Activated CD8-positive, alpha-beta memory T cell treated with anti-CD3 and anti-CD28 coated beads, Interleukin-2, amount 50 U/mL, for 48 hours (primary cell): ENCODE measurements around the gene DLK1.

ENCODE experiments used
- DNase-seq: peaks from one replicate; pipeline ENCODE4 v3.0.0-alpha.2; 2020

The DLK1 gene

DNA sequence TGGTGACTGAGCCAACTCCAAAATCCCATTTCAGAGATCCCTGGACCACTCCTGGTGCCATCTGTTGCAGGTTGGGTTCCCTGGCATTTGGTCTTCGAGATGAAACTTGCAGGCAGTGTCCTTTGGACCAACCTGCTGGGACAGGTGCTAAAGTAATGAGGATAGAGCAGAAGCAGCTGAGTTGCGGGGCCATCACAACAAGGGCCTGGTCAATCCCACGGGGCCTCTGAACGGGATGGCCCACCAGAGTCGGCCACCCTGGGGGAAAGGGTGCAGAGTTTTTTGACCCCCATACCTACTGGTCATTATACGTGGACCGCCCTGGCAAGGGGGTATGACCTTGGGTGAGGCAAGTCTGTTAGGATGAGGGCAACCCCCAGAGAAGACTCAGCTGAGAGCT is 39.3 kb downstream of the DLK1 start:
- no peak for DNase-seq

DNA sequence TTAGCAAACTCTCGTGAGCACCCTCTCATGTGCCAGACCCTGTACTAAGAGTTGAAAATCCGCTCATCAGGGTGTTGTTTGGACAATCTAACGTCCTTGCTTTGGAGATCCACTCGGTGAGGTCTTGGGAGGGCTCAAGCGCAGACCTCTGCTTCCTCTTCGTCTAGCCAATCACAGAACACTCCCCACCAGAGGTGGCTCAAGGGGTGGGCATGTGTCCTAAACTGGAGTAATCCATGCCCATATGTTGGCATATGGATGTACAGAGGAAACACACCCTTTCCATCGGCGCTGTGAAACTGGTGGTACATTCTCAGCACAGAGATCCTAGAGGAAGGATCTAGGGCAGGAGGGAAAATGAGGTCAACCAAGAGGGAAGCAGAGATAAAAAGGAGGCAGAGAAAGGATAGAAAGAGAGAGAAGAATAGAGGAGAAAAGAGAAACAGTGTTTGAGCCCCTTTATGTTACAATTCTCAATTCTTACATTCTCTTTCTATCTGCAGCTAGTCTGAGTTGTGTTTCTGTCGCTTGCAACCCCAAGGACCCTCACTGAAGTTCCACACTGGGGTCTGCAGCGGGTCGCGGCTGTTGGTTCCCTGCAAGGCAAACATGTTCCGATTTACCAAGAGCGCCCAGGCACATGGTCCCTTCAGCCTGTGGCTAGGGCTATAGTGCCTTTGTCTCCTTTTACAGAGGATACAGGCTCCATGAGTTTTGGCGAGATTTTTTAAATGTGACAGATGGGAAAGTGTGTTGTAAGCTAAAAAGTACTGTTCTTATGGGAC is 40.5 kb downstream of the DLK1 start:
- no peak for DNase-seq

DNA sequence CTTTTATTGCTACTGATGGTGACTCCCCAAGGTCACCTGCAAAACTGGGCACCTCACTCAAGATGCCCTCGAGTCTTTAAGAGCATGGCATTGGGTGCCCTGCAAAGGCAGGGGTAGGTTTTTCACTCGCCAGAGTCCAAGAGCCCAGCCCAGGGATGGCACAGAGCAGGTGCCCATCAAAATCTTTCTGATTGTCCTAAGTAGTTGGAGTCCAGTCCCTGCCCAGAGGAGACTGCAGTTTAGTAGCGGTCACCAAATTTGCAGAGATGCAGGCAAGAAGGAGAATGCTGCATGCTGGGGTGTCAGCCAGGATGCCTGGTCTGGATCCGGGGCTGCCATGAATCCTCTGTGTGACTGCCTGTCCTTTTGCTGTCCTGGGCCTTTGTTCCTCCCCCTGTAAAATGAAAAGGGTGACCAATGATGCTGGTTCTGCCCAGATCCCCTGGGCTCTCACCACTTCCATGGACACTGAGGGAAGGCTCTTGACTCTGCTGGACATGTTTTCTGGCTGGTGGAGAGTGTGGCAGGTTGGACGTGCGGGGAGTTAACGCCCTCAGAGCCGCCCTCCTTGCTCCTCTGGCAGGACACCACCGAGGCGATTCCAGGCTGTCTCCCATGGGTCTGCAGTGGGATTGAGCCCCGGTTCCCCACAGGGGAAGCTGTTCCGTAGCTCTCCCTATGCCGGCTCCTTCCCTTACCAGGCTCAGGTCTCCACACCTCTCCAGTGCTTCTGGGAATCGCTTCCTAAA is 41.3 kb downstream of the DLK1 start:
- no peak for DNase-seq

DNA sequence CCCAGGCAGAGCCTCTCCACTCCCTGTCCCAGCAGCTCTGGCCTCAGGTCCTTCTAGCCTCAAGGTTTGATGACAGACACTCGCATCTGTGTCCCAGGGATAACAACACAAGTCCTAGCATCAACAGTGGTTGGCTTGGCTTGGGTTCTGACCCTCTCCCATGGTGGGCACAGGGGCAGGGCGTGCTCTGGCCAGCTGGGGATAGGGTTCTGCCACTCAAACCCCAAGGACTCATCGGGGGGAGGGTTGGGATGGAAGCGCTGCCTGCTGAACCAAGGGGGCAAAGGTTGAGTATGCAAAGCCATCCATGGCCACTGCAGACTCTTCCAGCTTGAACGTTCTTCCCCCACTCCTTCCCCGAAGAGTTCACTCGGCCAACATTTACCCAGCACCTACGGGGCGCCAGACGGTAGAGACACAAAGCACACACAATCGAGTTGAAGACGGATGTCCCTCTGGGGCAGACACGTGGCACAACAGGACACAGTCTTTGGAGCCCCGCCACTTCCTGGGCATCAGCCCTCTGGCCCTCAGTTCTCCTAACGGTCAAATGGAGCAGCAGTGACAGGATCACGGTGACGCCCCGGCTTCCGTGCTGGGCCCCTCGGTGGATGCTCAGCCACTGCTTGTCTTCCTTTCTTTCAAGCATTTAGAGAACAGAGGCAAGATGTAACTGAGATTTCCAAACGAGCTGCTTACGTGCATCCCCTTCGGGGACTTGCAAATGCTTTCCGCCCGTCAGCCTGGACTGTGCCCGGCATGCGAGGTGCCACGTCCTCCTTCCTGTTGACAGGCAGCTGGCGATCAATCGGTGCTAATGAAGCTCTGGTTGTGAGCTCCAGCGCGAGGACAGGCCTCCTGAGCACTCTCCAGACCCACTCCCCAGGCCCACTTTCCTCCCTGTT is 42.6 kb downstream of the DLK1 start:
- no peak for DNase-seq

DNA sequence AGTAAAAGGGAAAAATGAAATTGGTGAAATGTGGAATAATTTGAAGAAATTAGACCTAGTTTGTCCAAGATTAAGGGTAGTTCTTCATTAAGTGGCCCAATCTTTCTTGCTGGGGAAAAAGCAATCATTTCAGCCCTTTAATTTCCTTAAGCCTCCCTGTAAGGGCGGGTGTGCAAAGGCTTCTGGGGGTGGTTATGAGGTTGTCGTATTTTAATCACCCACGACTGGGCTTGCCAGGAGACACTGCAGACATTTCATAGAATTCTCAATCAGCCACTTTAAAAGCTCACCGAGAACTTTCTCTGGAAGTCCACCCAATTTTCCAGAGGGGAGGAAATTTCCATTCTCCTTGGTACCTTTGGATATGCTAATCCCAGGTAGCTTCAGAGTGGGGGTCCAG is 43.4 kb downstream of the DLK1 start:
- no peak for DNase-seq

DNA sequence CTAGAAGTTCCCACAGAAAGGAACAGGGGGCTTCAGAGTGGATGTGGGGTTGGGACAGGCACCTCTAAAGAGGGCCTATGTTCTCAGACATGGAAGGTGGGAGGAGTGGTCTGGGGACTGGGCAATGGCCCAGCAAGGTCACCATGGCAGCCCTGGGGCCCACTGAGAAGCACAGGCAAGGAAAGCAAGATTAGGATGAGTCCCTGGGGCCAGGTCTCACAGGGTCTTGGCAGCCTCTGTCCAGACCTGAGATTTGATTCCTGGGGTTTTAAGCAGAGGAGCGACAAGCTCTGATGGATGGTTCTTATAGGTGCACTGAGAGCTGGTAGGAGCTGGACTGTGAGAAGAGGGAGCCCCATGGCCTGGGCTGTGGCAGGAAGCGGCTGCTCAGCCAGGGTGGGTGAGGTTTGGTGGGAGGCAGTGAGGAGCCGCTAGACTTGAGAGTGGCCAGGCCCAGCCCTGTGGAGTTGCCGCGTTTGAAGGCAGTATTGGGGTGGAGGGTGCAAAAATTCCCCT is 44.0 kb downstream of the DLK1 start:
- DNase-seq = no peak

DNA sequence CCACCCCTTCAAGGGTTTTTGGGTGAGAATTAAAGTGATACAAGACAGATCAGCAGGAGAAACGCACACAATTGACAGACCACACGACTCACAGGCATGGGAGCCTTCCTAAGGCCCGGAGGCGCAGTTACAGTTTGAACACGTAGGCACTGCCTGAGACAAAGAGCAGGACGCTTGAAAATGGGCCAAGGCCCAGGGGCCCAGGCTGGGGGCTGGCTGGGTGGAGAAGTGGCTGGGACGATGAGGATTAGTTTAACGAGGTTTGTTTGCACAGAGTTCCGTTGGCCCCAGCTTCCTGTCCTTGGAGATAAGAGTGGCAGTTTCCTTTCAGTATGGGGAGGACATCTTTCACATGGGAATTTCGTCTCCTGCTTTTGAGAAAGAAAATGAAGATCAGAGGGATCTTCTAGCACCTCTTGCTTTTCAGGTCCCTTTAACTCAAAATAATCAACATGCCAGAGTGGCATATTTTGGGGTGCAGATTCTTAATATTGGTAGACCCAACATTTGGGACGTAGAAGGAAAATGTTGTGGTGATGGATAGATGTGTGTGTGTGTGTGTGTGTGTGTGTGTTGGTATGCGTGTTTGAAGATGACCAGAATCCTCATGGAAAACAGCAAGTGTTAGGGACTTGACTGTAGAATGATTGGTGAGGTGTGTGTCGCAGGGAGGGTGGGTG is 44.6 kb downstream of the DLK1 start:
- DNase-seq = no peak

DNA sequence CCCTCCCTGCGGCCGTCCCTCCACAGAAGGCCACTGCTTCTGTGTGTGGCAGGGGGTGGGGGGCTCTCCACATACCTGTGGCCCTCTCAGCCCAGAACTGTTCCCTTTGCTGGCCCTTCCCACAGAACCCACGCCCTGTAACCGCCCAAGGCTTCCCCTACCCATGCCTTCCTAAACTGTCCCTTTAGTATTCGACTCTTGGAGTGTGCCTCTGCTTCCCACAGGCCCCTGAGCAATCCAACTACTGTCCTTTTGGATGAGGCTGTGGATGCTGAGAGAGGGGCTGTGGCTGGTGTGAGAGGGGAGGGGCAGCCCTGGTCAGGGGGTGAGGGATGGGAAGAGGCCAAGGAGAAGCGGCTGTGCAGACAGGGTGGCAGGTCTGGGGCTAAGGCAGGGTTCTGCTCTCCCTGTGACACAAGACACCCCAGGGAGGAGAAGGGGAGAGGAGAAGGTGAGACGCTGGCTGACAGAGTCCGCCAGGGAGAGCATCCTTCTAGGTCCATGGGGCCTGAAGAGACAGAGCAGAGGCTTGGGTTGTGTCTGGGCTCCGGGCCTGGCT is 46.0 kb downstream of the DLK1 start:
- no peak for DNase-seq

DNA sequence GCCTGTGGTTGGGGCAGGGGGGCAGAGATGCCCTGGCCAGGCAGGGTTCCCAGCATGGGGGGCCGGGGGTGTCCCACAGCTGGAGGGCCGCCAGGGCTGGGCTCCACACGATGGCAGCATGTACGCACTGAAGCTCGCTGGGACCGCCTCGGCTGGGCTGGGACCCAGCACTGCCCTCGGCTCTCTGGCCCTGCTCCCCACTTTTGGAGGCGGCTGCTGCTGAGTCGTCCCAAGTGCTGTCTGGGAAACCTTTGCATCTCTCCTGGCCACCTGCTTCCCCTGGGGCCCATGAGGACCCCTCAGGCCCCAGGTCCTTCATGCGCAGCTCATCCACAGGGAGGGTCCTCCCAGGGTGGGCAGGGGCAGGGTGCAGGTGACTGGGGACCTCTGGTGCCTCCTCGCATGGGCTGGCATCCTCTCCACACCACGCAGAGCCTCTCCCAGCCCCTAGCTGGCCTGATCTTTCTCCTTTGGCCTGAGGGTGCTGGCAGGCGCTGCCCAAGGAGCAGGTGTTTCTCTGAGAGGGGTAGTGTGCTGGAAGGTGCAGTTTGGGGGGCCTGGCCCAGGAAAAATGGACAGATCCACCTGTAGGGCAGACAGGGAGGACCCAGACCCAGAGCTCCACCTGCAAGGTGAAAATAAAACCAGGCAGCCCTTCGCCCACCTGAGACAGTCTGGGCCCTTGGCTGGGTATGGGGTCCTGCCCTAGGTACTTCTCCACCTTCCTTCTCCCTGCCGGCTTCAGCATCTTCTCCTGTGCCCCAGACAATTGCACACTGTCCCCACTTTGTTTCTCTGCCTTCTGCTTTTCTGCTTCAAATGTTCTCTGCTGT is 46.9 kb downstream of the DLK1 start:
- DNase-seq = no peak

DNA sequence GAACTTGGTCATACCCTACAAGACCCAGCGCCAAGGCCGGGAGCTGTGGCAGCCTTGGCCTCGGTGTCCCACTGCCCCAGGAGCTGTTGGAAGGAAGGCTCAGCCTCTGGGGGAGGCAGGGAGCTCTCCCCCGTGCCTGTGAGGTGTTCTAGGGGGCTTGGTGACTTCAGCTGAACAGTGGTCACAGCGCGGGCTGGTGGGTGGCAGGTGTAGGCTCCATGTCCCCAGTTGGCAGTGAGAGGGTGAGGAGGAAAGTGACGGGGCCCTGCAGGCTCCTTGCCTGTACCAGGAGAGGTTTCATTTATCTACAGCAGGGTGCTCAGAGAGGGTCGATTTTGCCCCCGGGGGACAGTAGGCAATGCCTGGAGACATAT is 47.5 kb downstream of the DLK1 start:
- DNase-seq = no peak

DNA sequence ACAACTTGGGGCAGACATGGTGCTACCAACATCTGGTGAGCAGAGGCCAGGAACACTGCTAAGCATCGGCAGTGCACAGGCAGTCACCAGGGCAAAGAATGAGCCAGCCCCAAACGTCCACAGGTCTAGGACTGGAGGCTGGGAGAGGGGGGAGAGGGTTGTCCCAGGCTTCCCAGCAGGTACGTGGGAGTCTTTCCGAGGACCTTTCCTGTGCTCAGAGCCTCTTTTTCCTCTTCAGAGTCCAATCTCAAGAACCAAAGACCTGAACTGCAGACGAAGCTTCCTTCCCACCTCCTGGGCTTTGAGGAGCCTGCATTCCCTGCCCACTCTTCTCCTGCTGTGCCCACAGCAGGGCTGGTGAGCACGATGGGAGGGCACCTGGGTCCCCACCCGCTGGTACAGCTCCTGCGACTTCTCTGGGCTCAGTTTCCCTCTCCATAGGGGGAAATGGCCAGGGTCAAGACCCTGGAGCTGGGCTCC is 48.7 kb downstream of the DLK1 start:
- peak; percentile 26 for DNase-seq

DNA sequence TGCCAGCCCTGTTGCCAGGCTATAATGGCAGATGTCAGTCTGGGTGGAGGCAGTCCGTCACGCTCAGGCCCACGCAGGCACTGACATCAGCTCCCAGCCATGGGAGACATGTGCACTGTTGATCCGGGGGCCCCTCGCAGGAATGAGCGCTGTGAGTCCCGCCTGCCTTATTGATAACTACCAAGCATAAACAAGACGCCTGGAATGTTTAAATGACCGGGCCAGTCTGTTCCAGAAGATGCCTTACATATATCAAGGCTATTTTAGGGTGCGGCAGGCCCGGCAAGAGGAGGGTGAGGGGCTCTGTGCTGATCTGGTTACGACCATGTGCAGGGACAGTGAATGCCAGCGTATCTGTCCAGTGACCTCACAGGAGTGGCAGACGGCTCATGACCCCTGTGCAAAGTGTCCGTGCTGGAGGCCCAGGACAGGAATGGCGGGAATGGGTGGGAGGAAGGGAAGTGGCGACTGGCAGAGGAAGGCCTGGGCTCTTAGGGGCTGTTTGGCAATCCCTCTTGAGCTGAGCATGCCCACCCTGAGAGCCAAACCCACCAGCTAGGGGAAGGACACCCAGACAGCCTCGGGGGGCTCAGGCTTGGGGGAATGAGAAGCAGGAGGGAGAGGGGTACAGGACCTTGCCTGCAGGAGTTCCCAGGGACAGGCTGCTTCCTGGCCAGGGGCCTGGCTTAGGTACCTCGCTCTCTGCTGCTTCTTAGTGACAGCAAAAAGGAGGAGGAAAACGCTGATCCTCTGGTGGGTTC is 49.3 kb downstream of the DLK1 start:
- DNase-seq = peak; percentile 30

DNA sequence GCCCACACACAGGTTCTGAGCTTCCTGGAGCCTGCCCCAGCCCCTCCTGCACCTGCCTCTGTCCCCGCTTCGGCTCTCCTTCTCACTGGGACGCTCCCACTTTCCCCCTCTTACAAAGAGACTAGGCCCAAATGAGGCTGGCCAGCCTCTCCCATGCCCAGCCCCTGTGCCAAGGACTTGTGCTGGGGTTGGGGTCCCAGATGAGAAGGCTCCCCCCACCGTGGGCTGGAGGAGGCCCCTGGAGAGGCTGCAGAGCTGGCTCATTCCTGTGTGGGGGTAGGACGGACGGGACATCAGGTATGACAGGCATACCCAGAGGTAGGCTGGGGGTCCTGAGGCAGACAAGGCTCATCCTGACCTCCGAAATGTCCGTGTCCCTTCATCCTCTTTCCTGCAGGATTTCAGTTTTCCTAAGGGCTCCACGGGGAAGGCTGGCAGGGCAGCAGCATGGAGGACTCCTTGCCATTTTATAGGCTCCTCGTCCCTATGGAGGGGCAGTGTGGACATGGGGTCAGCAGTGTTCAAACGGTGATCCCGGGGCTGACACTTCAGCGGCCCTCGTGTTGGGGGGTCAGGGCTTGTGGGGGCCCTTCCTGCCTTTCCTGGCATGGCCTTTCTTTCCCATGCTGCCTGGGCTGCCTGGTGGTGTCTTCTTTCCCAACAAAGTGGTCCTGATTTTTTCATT is 50.1 kb downstream of the DLK1 start:
- peak; percentile 25 for DNase-seq

DNA sequence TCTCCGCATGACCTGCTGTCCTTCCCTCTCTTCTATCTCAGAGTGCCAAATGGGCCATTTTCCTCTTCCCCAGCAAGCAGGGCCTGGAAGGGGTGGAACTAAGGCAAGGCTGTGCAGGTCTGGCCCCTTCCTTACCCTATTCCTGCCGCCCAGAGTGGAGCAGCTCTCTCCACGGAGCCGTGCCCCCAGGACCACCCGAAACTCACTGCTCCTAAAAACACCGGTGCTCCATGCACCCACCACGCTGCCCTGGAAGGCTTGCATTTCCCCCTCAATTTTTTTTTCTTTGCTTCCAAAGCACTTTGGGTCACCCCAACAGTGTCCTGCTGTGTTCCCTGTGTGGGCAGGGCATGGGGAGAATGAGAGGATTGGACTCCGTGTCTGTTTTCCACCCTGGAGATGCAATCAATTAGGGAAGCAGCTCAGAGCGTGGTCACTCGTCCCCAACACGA is 50.7 kb downstream of the DLK1 start:
- peak; percentile 7 for DNase-seq

DNA sequence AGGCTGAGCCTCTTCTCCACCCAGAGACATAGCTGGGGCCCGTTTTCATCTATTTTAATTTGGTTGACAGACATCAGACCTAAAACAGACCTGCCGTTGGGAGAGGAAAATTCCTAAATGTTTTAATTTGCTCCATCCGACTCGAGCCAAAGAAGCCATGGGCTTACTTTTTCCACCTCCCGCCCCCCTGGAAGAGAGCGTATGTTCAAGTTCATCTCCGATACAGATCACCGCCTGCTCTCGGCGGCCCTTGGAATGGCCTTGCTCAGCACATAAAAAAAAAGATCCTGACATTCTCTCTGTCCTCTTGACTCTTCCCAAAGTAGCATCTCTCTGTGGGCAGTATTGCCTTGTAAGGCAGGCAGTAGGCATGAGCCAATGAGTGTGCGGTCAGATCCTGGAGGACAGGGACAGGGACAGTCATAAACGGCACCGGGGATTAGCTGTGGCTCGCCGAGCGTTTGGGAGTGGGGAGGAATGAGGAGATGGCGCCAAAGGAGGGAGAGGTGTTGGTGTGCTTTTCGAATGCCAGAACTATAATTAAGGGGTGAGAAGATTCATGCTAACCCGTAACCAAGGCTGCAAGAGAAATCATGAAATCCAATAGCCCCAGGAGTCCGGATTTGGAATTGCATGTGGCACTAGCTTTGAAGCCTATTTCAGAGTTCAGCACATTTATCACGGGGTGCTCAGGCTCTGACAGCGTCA is 51.3 kb downstream of the DLK1 start:
- DNase-seq = no peak

DNA sequence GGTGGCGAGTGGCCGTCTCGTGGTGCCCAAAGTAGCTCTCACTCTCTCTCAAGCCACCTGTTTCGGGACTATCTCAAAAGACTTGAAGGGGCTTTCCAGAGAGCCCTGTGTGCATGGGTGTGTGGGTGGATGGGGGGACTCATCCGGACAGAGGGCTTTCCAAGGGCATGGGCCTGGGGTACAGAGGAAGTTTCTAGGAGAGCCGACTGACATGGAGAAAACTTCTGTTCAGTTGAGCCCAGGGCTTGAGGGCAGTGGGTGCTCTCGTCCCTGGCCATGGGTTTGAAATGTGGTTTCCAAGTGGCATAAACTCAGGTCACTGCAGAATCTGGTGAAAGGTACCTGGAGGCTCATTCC is 51.8 kb downstream of the DLK1 start:
- DNase-seq = no peak

DNA sequence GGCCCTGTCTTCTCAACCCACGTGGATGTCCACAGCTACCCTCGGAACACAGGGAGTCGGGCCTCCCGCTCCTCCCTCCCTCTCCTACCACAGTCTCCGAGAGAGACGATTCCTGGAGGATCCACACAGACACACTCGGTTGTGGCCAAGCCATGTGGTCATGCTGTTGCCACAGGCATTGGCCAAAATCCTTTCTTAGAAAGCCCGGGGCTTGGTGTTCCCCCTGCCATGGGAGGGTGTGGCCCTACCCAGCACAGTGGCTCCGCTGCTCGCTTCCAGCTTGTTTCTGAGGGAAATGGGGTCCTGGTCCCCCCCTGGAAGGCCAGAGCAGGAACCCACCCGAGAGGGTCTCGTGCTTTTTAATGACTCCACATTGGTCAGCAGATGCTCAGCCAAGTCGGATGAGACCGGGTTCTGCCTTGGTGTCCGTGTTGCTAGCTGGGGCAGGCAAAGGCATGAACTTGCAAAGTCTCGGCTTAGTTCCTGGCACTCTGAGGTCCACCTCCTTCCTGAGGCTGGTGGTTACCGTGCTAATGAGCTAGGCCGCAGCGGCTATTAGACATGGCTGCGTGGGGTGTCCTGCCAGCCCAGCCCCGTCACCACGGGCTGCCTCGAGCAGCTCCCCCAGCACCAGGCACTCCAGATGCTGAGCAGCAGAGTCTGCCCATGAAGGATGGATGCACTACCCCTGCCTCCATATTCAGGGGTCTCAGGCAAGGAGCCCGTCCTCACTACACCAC is 52.4 kb downstream of the DLK1 start:
- peak; percentile 30 for DNase-seq

DNA sequence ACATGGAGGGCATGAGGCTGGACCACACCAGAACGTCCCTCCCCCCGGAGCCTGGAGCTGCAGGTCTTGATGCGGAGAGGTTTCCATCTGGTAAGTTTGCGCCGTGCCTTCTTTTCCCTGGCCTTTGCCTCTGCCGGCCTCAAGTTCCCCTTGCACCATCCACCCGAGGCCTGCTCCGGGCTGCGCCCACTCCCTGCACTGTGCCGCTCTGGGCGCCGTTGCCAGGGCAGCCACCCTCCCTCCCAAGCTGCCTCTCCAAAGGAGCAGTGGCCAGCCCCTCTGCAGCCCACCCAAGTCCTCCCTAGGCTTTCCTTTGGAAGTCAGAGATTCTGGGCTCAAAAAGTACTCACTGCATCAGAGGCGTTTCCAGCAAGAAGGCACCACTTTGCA is 53.0 kb downstream of the DLK1 start:
- no peak for DNase-seq
